Endothelial cell of umbilical vein (primary cell): ENCODE measurements around the gene IFNG.

ENCODE experiments used
- CTCF ChIP-seq, 2 donors: IDR thresholded peaks; 1 replicate in 1 of 2; 2 replicates in 1 of 2; pipeline ENCODE4 v1.5.1; 2011; ENCODE audit warnings: low read length in 2 of 2, mild to moderate bottlenecking in 2 of 2, moderate library complexity in 2 of 2, control low read depth in 1 of 2, inconsistent platforms in 1 of 2, low read depth in 1 of 2; ENCODE audit not compliant: insufficient read depth in 1 of 2; ENCODE audit errors: extremely low read depth in 1 of 2
- EZH2 ChIP-seq: IDR thresholded peaks from 2 replicates; pipeline ENCODE4 v1.6.1; 2012; ENCODE audit warnings: borderline replicate concordance, low read depth, mild to moderate bottlenecking, moderate library complexity, low read length, inconsistent platforms; ENCODE audit not compliant: severe bottlenecking
- FOS ChIP-seq: IDR thresholded peaks from 2 replicates; pipeline ENCODE4 v1.6.1; 2011; ENCODE audit warnings: mild to moderate bottlenecking, low read length, moderate library complexity, borderline replicate concordance; ENCODE audit not compliant: insufficient read depth
- JUN ChIP-seq: IDR thresholded peaks from 2 replicates; pipeline ENCODE4 v1.6.1; 2011; ENCODE audit warnings: borderline replicate concordance, low read depth; ENCODE audit not compliant: insufficient read length, insufficient read depth
- POLR2A ChIP-seq: IDR thresholded peaks from 2 replicates; pipeline ENCODE4 v1.6.1; 2012; ENCODE audit warnings: low read depth, mild to moderate bottlenecking, control low read depth, low read length
- POLR2AphosphoS5 ChIP-seq: IDR thresholded peaks from 2 replicates; pipeline ENCODE4 v1.6.1; 2012; ENCODE audit warnings: low read depth, mild to moderate bottlenecking, control low read depth, low read length, moderate library complexity; ENCODE audit not compliant: insufficient read depth
- TF ChIP-seq, protein P1 (sequence below): IDR thresholded peaks from 2 replicates; pipeline ENCODE4 v1.6.1; 2011; ENCODE audit not compliant: insufficient read depth, insufficient read length

DNA sequence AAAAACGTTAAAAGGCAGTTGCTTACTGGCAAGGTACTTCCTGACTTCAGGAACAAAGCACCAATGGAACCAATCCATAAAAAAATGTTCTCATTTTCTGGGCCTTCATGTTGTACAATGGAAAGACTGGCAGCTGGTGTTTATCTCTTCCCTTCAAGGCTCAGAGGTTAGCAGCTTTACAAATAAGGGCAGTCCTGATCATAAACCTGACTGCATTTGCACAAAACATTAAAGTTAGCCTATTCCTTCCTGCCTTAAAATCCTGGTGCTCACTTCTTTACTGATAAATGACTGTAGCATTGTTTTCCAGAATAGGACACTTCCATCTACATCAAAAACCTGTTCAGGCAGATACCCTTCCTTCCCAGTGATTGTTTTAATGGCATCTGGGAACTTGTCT lies 46.9 kb upstream of the IFNG start:
- TF ChIP-seq EZH2 (no peak), POLR2A (no peak), CTCF (IDR thresholded peaks at IDR 0.05; ENCODE audit: extremely low read depth in 1 of 2, insufficient read depth in 1 of 2, low read depth in 1 of 2, low read length in 2 of 2) (no peak), JUN (no peak), POLR2AphosphoS5 (no peak), FOS (no peak)
- TF ChIP-seq, protein P1, sequence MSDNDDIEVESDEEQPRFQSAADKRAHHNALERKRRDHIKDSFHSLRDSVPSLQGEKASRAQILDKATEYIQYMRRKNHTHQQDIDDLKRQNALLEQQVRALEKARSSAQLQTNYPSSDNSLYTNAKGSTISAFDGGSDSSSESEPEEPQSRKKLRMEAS, result no peak
